Tibial artery (tissue), 4 donors: Measurements from ENCODE around the gene ERCC6L.

Source experiments
- DNase-seq, 2 donors: peaks; one replicate each; pipeline ENCODE4 v3.0.0-alpha.2; 2019
- H3K27ac ChIP-seq, 2 donors: fragments of 200-600 bp; sonication (generic) in 1 of 2; 1 replicate in 1 of 2; 2 replicates in 1 of 2; pipeline ENCODE4 v1.5.1; 2018 to 2019; ENCODE audit warnings: mild to moderate bottlenecking in 1 of 2
- H3K27me3 ChIP-seq, 2 donors: fragments of 200-600 bp; sonication (generic) in 1 of 2; one replicate each; pipeline versions ENCODE4 v1.5.1 to v1.6.0; 2016 to 2019
- H3K36me3 ChIP-seq, 3 donors: fragments of 200-600 bp; sonication (generic) in 2 of 3; one replicate each; pipeline ENCODE4 v1.5.1; 2016 to 2019; ENCODE audit warnings: mild to moderate bottlenecking in 2 of 3
- H3K4me1 ChIP-seq, 4 donors: fragments of 200-600 bp; sonication (generic) in 2 of 4; 1 replicate in 3 of 4; 2 replicates in 1 of 4; pipeline ENCODE4 v1.5.1; 2016 to 2019
- H3K4me3 ChIP-seq, 2 donors: fragments of 200-600 bp; sonication (generic) in 1 of 2; 1 replicate in 1 of 2; 2 replicates in 1 of 2; pipeline ENCODE4 v1.5.1; 2018 to 2019; ENCODE audit warnings: mild to moderate bottlenecking in 2 of 2
- H3K9me3 ChIP-seq, 3 donors: fragments of 200-600 bp; sonication (generic) in 1 of 3; one replicate each; pipeline ENCODE4 v1.5.1; 2016 to 2019
- CTCF ChIP-seq, 2 experiments: fragments of 200-600 bp in 1 of 2; fragments of 450-650 bp in 1 of 2; IDR thresholded peaks; one replicate each; pipeline ENCODE4 v1.5.1; 2017 to 2019; ENCODE audit warnings: antibody characterized with exemption in 2 of 2, mild to moderate bottlenecking in 1 of 2, moderate library complexity in 1 of 2
- intact Hi-C: fragments of 100-400 bp; cut with DNase I; formaldehyde crosslinking; loops from one replicate; pipeline ENCODE4 v1.15.0; 2023; ENCODE audit warnings: low total_unique reads

Gene ERCC6L

GRCh38 chrX:72205706-72206105 is 33.1 kb downstream of the ERCC6L start:
- no peak for TF ChIP-seq CTCF (IDR thresholded peaks at IDR 0.05)
- intact Hi-C loops: no loop called here
- Histone ChIP-seq H3K27ac (no peak overlapping the region), H3K4me1 (no peaks in the 10 kb centered on the region), H3K9me3 (no peaks in the 10 kb centered on the region), H3K4me3 (no peak overlapping the region), H3K27me3 (no peaks in the 10 kb centered on the region), H3K36me3 (peaks cover 0 to 8% (median 0%) of the 10 kb centered on the region in 3 donors)
- DNase-seq: no peak

- peaks cover 0 to 14% (median 13%) of the 10 kb centered on the region in 3 donors for H3K36me3 ChIP-seq
- H3K9me3 ChIP-seq: no peaks in the 10 kb centered on the region
- H3K4me3 ChIP-seq: no peak overlapping the region
- no peak for TF ChIP-seq CTCF (IDR thresholded peaks at IDR 0.05)
- DNase-seq: no peak
- H3K27me3 ChIP-seq: no peaks in the 10 kb centered on the region
- H3K4me1 ChIP-seq: no peaks in the 10 kb centered on the region
- no peak overlapping the region for H3K27ac ChIP-seq
- intact Hi-C loops: no loop called here
Measured at GRCh38 chrX:72203421-72203820, 35.4 kb downstream of the ERCC6L start.

GRCh38 chrX:72202792-72203401 is 35.9 kb downstream of the ERCC6L start:
- TF ChIP-seq CTCF (IDR thresholded peaks at IDR 0.05): no peak
- H3K27me3 ChIP-seq: no peaks in the 10 kb centered on the region
- H3K36me3 ChIP-seq: peaks cover 0 to 15% (median 14%) of the 10 kb centered on the region in 3 donors
- intact Hi-C loops: no loop called here
- H3K27ac ChIP-seq: no peak overlapping the region
- no peak overlapping the region for H3K4me3 ChIP-seq
- no peaks in the 10 kb centered on the region for H3K4me1 ChIP-seq
- DNase-seq: no peak
- no peaks in the 10 kb centered on the region for H3K9me3 ChIP-seq

DNA sequence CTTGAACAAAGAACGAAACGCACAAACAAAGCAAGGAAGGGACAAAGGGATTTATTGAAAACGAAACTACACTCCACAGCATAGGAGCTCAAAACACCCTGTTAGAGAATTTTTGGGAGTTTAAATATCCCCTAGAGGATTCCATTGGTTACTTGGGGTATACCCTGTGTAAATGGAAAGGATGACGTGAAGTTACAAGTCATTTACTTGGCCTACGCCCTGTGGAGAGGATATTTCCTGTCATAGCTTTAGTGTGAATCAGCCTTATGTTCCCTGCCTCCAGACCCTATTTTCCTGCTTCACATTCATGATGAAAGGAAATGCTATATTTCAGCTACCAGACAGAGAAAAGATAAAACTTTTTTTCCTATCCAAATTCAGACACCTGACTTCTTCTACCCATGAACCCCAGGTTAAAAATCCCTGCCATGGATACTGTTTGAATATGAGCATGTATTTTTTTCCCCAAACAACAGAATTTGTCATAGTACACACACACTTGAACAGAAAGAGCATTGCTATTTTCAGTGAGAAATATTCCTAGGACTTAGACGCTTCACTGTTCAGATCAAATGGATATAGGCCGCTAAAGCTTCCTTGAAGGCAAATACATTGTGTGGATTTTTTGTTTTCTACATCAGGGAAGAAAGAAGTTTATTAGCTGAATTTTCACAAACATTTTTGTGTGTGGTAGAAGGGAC is 36.8 kb downstream of the ERCC6L start:
- intact Hi-C loops: no loop called here
- Histone ChIP-seq H3K36me3 (peaks cover 0 to 18% (median 15%) of the 10 kb centered on the region in 3 donors), H3K9me3 (no peaks in the 10 kb centered on the region), H3K27ac (no peak overlapping the region), H3K27me3 (no peaks in the 10 kb centered on the region), H3K4me3 (no peak overlapping the region), H3K4me1 (no peaks in the 10 kb centered on the region)
- no peak for DNase-seq
- TF ChIP-seq CTCF (IDR thresholded peaks at IDR 0.05): no peak

DNA sequence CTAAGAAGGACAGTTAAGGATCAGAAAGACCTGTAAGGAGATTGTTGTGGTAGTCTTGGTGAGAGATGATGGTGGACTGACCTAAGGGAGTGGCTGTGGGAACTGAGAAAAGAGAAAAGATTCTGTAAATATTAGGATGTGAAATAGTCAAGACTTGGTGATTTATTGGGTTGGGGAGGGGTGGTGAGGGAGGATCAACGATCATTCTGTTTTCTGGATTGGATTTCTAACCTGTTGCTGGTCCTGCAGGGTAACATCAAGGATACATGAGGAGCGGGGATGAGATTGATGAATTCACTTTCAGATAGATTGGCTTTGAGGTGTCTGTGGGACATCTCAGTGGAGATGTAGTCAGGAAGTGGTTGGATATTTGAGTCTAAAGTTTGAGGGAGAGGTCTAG is 55.9 kb downstream of the ERCC6L start:
- intact Hi-C loops: no loop called here
- no peaks in the 10 kb centered on the region for H3K9me3 ChIP-seq
- H3K27ac ChIP-seq: no peak overlapping the region
- peak overlapping the region in 1 of 2 donors; percentile 75 for H3K4me3 ChIP-seq
- no peaks in the 10 kb centered on the region for H3K36me3 ChIP-seq
- TF ChIP-seq CTCF (IDR thresholded peaks at IDR 0.05): no peak
- no peaks in the 10 kb centered on the region for H3K27me3 ChIP-seq
- no peak for DNase-seq
- H3K4me1 ChIP-seq: peaks cover 0 to 13% (median 5%) of the 10 kb centered on the region in 4 donors
